RWPE2 (cell line): ENCODE measurements around the gene RBM12.
A peak's percentile ranks its signal among the peaks of the same experiment; 100 is the strongest.

ENCODE experiments used
- ATAC-seq: fragments of 200-7000 bp; cut with Tn5 transposase; 3 replicates; pipeline ENCODE4 v1.9.1; 2021; ENCODE audit warnings: low read depth
- DNase-seq: peaks from one replicate; pipeline ENCODE4 v3.0.0-alpha.2; 2020; ENCODE audit warnings: low spot score
- H3K27ac ChIP-seq: fragments of 450-650 bp; 2 replicates; pipeline ENCODE4 v1.5.1; 2017; ENCODE audit warnings: mild to moderate bottlenecking; ENCODE audit not compliant: poor library complexity, severe bottlenecking
- H3K27me3 ChIP-seq: fragments of 250-450 bp; sonication (Bioruptor Pico); 2 replicates; pipeline ENCODE4 v1.5.1; 2021; ENCODE audit warnings: mild to moderate bottlenecking, moderate library complexity; ENCODE audit not compliant: insufficient read depth, poor library complexity, severe bottlenecking
- H3K36me3 ChIP-seq: fragments of 250-450 bp; sonication (Bioruptor Pico); 2 replicates; pipeline ENCODE4 v1.5.1; 2020; ENCODE audit warnings: low read depth, mild to moderate bottlenecking, moderate library complexity
- H3K4me1 ChIP-seq: fragments of 250-450 bp; sonication (Bioruptor Pico); 2 replicates; pipeline ENCODE4 v1.5.1; 2021; ENCODE audit warnings: mild to moderate bottlenecking, moderate library complexity; ENCODE audit not compliant: insufficient read depth, poor library complexity, severe bottlenecking
- H3K4me3 ChIP-seq: fragments of 250-450 bp; sonication (Bioruptor Pico); 2 replicates; pipeline ENCODE4 v1.5.1; 2021; ENCODE audit warnings: mild to moderate bottlenecking, moderate library complexity; ENCODE audit not compliant: severe bottlenecking
- H3K9me3 ChIP-seq: fragments of 250-450 bp; sonication (Bioruptor Pico); 2 replicates; pipeline ENCODE4 v1.5.1; 2021; ENCODE audit warnings: mild to moderate bottlenecking, moderate library complexity; ENCODE audit not compliant: severe bottlenecking
- CTCF ChIP-seq: fragments of 450-650 bp; IDR thresholded peaks from one replicate; pipeline ENCODE4 v1.5.1; 2017; ENCODE audit warnings: mild to moderate bottlenecking, moderate library complexity; ENCODE audit not compliant: poor library complexity, severe bottlenecking

The RBM12 gene

GRCh38 chr20:35637276-35637675, 27.4 kb downstream of the RBM12 start:
- Histone ChIP-seq H3K4me3 (no peak overlapping the region), H3K4me1 (no peaks in the 10 kb centered on the region), H3K27me3 (no peaks in the 10 kb centered on the region), H3K27ac (no peak overlapping the region), H3K36me3 (peaks cover 37% of the 10 kb centered on the region), H3K9me3 (no peaks in the 10 kb centered on the region)
- DNase-seq (no peak), ATAC-seq (no peak)
- no peak for TF ChIP-seq CTCF

GRCh38 chr20:35636095-35636494, 28.6 kb downstream of the RBM12 start:
- Histone ChIP-seq H3K4me1 (no peaks in the 10 kb centered on the region), H3K27me3 (no peaks in the 10 kb centered on the region), H3K27ac (no peak overlapping the region), H3K4me3 (no peak overlapping the region), H3K36me3 (peaks cover 49% of the 10 kb centered on the region), H3K9me3 (no peaks in the 10 kb centered on the region)
- DNase-seq (peak; percentile 50), ATAC-seq (no peak; the same call in 1 of the 3 replicates)
- TF ChIP-seq CTCF: no peak

- no peak overlapping the region for H3K27ac ChIP-seq
- H3K4me3 ChIP-seq: no peak overlapping the region
- no peaks in the 10 kb centered on the region for H3K27me3 ChIP-seq
- peaks cover 53% of the 10 kb centered on the region for H3K36me3 ChIP-seq
- H3K4me1 ChIP-seq: no peaks in the 10 kb centered on the region
- no peak for TF ChIP-seq CTCF
- ATAC-seq (peak; percentile 12), DNase-seq (no peak)
- H3K9me3 ChIP-seq: no peaks in the 10 kb centered on the region
Measured at GRCh38 chr20:35635652-35636051, 29.0 kb downstream of the RBM12 start.

- Histone ChIP-seq H3K4me3 (no peak overlapping the region), H3K36me3 (peaks cover 72% of the 10 kb centered on the region), H3K27me3 (no peaks in the 10 kb centered on the region), H3K4me1 (no peaks in the 10 kb centered on the region), H3K27ac (no peak overlapping the region), H3K9me3 (no peaks in the 10 kb centered on the region)
- ATAC-seq: no peak
- DNase-seq: peak; percentile 68
- no peak for TF ChIP-seq CTCF
Measured at GRCh38 chr20:35632539-35633115, 32.1 kb downstream of the RBM12 start.

GRCh38 chr20:35630636-35631035, 34.1 kb downstream of the RBM12 start:
- Histone ChIP-seq H3K9me3 (no peaks in the 10 kb centered on the region), H3K27me3 (no peaks in the 10 kb centered on the region), H3K4me1 (no peaks in the 10 kb centered on the region), H3K27ac (no peak overlapping the region), H3K4me3 (no peak overlapping the region), H3K36me3 (peaks cover 79% of the 10 kb centered on the region)
- DNase-seq: no peak
- TF ChIP-seq CTCF: no peak
- ATAC-seq: peak; percentile 5; the same call in 1 of the 3 replicates
